ENCODE data around the gene PCDHGA1. TPM values are rescaled to one million over a fixed set of nuclear protein-coding genes. Genes with fewer than 3 reads are reported as not detected.
"Not testable (repeated sequence)": the region's sequence is repeated elsewhere in the genome, so short reads cannot be mapped to it uniquely, and the experiment has no call there.

The PCDHGA1 gene
- total RNA-seq, 1 donor from 2014 or later = under 0.01 TPM

- FAIRE-seq (no peak), DNase-seq (ENCODE audit: low read depth) (no peak)
- Histone ChIP-seq H3K36me3 (ENCODE audit: control insufficient read depth, insufficient read depth, low read length) (no peaks in the 10 kb centered on the region), H3K4me3 (ENCODE audit: low read depth, low read length) (peak overlapping the region; percentile 2), H3K27me3 (ENCODE audit: control insufficient read depth, insufficient read depth, low read length) (no peaks in the 10 kb centered on the region)
- no peak for TF ChIP-seq CTCF (IDR thresholded peaks at IDR 0.05; ENCODE audit: insufficient read depth, low read length, severe bottlenecking)
Observed at GRCh38 chr5:141343953-141344463, 13.7 kb downstream of the PCDHGA1 start.

DNA sequence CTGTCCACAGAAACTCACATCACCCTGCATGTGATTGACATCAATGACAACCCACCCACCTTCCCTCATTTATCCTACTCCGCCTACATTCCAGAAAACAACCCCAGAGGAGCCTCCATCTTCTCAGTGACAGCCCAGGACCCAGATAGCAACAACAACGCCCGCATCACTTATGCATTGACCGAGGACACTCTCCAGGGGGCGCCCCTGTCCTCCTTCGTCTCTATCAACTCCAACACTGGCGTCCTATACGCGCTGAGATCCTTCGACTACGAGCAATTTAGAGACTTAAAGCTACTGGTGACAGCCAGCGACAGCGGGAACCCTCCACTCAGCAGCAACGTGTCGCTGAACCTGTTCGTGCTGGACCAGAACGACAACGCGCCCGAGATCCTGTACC lies 15.0 kb downstream of the PCDHGA1 start:
- DNase-seq (ENCODE audit: low read depth) = no peak
- Histone ChIP-seq H3K36me3 (ENCODE audit: control insufficient read depth, insufficient read depth, low read length) (no peaks in the 10 kb centered on the region), H3K4me3 (ENCODE audit: low read depth, low read length) (no peak overlapping the region), H3K27me3 (ENCODE audit: control insufficient read depth, insufficient read depth, low read length) (no peaks in the 10 kb centered on the region)
- FAIRE-seq = no peak
- TF ChIP-seq CTCF (IDR thresholded peaks at IDR 0.05; ENCODE audit: insufficient read depth, low read length, severe bottlenecking) = no peak

DNA sequence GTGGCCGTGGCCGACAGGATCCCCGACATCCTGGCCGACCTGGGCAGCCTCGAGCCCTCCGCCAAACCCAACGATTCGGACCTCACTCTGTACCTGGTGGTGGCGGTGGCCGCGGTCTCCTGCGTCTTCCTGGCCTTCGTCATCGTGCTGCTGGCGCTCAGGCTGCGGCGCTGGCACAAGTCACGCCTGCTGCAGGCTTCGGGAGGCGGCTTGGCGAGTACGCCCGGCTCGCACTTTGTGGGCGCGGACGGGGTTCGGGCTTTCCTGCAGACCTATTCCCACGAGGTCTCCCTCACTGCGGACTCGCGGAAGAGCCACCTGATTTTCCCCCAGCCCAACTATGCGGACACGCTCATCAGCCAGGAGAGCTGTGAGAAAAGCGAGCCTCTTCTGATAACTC lies 15.7 kb downstream of the PCDHGA1 start:
- FAIRE-seq = not testable (repeated sequence)

GRCh38 chr5:141349917-141350619 lies 19.8 kb downstream of the PCDHGA1 start, which contains the start of gene PCDHGB1:
Gene PCDHGB1 (plus strand): TSS chr5:141350099. CDS start chr5:141350261, 162 bp downstream.
- FAIRE-seq = peak; percentile 23
- no peaks in the 10 kb centered on the region for H3K36me3 ChIP-seq (ENCODE audit: control insufficient read depth, insufficient read depth, low read length)
- no peaks in the 10 kb centered on the region for H3K27me3 ChIP-seq (ENCODE audit: control insufficient read depth, insufficient read depth, low read length)
- peak; percentile 18 for DNase-seq (ENCODE audit: low read depth)
- peak within 1 kb of the TSS; percentile 9 for H3K4me3 ChIP-seq (ENCODE audit: low read depth, low read length)
- TF ChIP-seq CTCF (IDR thresholded peaks at IDR 0.05; ENCODE audit: insufficient read depth, low read length, severe bottlenecking) = peak; percentile 58

More for the DNA sequence above, 15.7 kb downstream of the PCDHGA1 start:
- H3K27me3 ChIP-seq (ENCODE audit: control insufficient read depth, insufficient read depth, low read length); H3K4me3 ChIP-seq (ENCODE audit: low read depth, low read length); H3K36me3 ChIP-seq (ENCODE audit: control insufficient read depth, insufficient read depth, low read length); DNase-seq (ENCODE audit: low read depth): not testable (repeated sequence)

DNA sequence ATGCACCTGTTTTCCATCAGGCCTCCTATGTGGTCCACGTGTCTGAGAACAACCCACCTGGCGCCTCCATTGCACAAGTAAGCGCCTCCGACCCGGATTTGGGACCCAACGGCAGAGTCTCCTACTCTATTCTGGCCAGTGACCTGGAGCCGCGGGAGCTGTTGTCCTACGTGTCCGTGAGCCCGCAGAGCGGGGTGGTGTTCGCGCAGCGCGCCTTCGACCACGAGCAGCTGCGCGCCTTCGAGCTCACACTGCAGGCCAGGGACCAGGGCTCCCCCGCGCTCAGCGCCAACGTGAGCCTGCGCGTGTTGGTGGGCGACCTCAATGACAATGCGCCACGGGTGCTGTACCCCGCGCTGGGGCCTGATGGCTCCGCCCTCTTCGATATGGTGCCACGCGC lies 21.3 kb downstream of the PCDHGA1 start:
- no peaks in the 10 kb centered on the region for H3K27me3 ChIP-seq (ENCODE audit: control insufficient read depth, insufficient read depth, low read length)
- no peaks in the 10 kb centered on the region for H3K36me3 ChIP-seq (ENCODE audit: control insufficient read depth, insufficient read depth, low read length)
- DNase-seq (ENCODE audit: low read depth) (no peak), FAIRE-seq (no peak)
- no peak overlapping the region for H3K4me3 ChIP-seq (ENCODE audit: low read depth, low read length)
- no peak for TF ChIP-seq CTCF (IDR thresholded peaks at IDR 0.05; ENCODE audit: insufficient read depth, low read length, severe bottlenecking)

DNA sequence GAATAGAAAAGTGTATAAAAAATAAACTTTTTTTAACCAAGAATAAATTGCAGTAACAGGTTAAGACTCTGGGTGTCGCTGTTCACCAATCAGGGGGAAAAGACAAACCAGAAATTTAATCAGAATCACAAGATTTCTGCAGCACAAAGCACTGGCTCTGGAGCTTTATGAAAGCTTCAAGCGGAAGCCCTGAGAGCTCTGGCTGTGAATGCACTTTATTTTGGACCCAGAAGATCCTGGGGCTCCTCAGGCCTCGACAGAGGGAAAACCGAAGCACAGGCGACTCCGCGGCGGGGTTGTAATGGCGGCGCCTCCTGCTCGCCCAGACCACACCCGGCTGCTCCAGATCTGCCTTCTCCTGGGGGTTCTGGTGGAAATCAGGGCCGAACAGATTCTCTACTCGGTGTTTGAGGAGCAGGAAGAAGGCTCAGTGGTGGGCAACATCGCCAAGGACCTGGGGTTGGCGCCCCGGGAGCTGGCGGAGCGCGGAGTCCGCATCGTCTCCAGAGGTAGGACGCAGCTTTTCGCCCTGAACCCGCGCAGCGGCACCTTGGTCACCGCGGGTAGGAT lies 24.7 kb downstream of the PCDHGA1 start, which contains the start of gene PCDHGA4:
Gene PCDHGA4, plus strand, starts transcription at position 122 of the 570 bp plus-strand sequence. Its CDS starts 87 bp downstream, at position 209.
- H3K4me3 ChIP-seq (ENCODE audit: low read depth, low read length) = peak within 1 kb of the TSS; percentile 3
- no peak for DNase-seq (ENCODE audit: low read depth)
- TF ChIP-seq CTCF (IDR thresholded peaks at IDR 0.05; ENCODE audit: insufficient read depth, low read length, severe bottlenecking) = peak; percentile 15
- FAIRE-seq = no peak
- no peaks in the 10 kb centered on the region for H3K36me3 ChIP-seq (ENCODE audit: control insufficient read depth, insufficient read depth, low read length)
- H3K27me3 ChIP-seq (ENCODE audit: control insufficient read depth, insufficient read depth, low read length) = peaks cover 3% of the 10 kb centered on the region

Data from bronchial epithelial cell (primary cell).